HG02938 (cell line): Measurements from ENCODE around the gene ROR2.
"Not testable (repeated sequence)": the region's sequence is repeated elsewhere in the genome, so short reads cannot be mapped to it uniquely, and the experiment has no call there.

Experiments
- ATAC-seq: cut with Tn5 transposase; IDR thresholded peaks from one replicate; pipeline ENCODE4 v1.9.1; 2021; ENCODE audit warnings: mild to moderate bottlenecking, moderate library complexity; ENCODE audit not compliant: unreplicated experiment

The ROR2 gene

GRCh38 chr9:91549177-91549576 lies 400.9 kb downstream of the ROR2 start:
- no peak for ATAC-seq

DNA sequence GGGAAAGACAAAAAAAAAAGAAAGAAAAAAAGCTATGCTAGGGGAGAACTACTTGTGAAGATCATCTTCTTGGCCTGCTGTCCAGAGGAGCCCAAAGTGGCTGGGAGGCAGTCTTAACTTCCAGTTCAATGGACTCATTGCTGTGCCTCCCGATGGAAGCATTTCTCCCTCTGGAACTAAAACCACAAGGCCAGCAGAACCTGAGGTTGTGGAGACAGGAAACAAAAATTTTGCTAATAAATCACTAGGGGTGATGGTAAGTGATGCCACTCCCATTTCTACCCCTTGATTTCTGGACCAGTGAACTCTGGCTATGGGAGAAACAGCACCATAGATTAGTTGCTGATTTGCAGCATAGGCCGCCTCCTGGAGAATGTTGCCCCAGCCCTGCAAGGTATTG lies 402.9 kb downstream of the ROR2 start:
- ATAC-seq = no peak

DNA sequence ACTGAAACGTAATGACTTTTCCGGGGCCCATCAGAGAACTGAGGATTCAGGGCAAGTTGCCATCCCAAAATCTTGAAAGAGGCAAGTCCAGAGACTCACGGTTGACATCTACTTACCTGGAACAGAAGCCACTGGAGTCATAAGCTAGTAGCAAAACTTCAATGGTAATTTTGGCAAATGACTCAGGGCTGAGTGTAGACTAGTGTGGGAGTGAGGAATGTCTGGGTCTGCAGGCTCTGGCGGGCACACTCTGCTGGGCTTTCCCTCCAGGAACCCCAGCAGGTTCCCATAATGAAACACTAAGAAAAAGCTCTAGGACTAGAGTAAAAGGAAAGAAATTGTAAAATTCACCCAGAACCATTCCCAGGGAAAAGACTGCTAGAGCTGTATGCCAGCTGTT lies 403.5 kb downstream of the ROR2 start:
- no peak for ATAC-seq

DNA sequence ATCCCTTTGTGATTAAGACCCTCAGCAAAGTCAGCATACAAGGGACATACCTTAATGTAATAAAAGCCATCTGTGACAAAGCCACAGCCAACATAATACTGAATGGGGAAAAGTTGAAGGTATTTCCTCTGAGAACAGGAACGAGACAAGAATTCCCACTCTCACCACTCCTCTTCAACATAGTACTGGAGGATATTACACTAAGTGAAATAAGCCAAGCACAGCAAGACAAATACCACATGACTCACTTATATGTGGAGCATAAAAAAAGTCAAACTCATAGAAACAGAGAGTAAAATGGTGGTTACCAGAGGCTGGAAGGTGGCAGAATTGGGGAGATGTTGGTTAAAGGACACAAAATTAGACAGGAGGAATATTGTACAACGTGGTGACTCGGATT lies 408.3 kb downstream of the ROR2 start:
- ATAC-seq = no peak

DNA sequence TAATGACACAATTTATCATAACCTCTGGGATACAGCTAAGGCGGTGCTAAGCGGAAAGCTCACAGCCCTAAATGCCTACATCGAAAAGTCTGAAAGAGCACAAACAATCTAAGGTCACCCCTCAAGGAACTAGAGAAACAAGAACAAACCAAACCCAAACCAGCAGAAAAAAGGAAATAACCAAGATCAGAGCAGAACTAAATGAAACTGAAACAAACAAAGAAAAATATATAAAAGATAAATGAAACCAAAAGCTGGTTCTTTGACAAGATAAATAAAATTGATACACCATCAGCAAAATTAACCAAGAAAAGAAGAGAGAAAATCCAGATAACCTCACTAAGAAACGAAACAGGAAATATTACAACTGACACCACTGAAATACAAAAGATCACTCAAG lies 409.5 kb downstream of the ROR2 start:
- not testable (repeated sequence) for ATAC-seq

- ATAC-seq = no peak
Measured at GRCh38 chr9:91536211-91536691, 413.8 kb downstream of the ROR2 start.

DNA sequence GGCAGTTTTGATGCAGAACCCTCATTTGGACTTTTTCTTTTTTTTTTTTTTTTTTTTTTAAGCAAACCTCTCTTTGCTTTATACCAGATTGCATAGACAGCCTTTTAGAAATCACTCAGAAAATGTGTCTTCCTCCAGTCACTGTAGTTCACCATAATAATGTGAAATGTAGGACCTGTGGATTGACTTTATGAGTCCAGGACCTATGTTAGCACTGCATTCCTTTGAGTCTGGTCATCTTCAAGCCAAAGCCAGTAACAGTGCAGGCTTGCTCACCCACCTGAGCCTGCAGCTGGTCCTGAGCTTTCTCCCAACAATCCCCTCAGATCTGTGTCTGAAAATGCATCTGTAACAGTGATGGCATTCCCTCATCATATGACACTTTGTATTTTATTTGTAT lies 415.7 kb downstream of the ROR2 start:
- ATAC-seq = no peak

DNA sequence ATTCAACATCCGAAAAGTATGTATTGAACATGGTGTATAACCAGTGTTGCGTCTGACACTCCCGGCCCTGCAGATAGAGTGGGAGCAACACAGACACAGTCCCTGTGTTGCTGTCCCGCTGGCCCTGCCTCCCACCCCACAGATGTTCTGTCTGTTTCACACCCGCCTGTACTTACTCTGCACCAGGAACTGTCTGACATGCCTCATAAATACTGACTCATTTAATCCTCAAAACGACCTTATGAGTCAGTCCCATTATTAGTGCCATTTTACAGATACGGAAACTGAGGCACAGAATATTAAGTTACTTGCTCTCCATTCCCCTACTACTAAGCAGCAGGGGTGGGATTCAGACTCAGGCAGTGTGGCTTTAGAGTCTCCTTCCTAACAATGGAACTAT lies 416.6 kb downstream of the ROR2 start:
- ATAC-seq = no peak

- no peak for ATAC-seq
Measured at GRCh38 chr9:91532325-91532724, 417.7 kb downstream of the ROR2 start.

GRCh38 chr9:91530829-91531228 lies 419.2 kb downstream of the ROR2 start:
- ATAC-seq = no peak

DNA sequence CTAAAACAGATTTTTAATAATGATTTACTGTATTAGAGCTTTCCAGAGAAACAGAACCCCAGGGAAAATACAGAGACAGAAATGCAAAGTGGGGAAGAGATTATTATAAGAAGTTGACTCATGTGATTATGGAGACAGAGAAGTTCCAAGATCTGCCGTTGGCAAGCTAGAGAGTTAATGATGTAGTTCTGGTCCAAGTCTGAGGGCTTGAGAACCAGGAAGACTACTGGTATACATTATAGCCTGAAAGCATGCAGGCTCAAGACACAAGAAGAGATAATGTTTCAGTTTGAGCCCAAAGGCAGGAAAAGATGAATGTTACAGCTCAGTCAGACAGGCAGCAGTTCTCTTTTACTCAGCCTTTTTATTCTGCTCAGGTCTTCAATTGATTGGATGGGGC lies 427.5 kb downstream of the ROR2 start:
- ATAC-seq = no peak

- no peak for ATAC-seq
Measured at GRCh38 chr9:91519520-91520277, 430.3 kb downstream of the ROR2 start.

- no peak for ATAC-seq
Measured at GRCh38 chr9:91518462-91518861, 431.6 kb downstream of the ROR2 start.

- no peak for ATAC-seq
Measured at GRCh38 chr9:91517801-91518200, 432.2 kb downstream of the ROR2 start.

GRCh38 chr9:91517332-91517731 lies 432.7 kb downstream of the ROR2 start:
- not testable (repeated sequence) for ATAC-seq

DNA sequence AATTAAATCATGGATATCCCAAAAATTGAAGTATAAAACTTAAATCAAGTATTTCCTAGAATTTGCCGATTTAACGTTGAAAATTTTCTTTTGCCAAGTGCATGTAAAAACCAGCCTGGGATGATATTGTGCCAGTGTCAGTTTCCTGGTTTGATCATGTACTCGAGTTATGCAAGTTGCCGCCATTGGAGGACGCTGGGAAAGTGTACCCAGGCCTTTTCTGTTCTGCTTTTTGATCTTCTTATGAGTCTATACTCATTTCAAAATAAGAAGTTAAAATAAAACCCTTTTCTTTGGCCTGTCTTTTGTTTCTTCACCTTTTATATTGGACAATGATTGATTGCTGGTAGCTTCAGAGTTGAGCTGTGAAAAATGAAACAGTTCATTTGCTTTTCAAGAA lies 433.3 kb downstream of the ROR2 start:
- no peak for ATAC-seq

- no peak for ATAC-seq
Measured at GRCh38 chr9:91516081-91516480, 433.9 kb downstream of the ROR2 start.

DNA sequence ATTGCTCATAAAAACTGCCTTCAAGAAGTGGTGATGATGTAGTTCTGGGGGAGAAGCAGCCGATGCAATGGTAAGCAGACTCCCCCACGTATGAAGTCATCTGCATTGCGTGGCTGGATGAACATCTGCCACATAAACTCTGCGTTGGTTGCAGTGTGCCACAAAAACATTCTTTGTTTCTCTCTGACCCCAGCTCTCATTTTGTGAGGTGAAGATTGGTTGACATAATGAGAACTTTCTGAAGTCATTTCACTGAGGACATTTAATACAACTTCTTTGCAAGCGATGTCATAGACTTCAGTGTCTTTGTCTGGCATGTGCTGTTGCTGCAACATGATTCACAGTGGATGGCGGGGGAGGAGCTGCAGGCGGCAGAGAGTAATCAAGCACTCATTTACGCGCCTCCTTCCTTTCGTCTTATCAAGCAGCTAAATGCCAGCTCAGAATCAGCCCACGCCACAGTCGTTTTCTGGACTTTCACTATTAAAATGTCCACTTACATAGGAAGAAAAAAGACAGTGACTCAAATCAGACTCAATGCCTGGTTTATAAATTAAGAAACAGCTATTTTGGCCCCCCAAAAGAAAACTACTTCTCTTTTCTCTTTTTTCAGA lies 434.8 kb downstream of the ROR2 start:
- ATAC-seq = peak; percentile 80
